DMS53 (cell line): Measurements from ENCODE around the gene TMOD2.

Experiments used
- DNase-seq: peaks from one replicate; lab custom pipeline; 2025; lab: John Stamatoyannopoulos, UW

TMOD2 gene

DNA sequence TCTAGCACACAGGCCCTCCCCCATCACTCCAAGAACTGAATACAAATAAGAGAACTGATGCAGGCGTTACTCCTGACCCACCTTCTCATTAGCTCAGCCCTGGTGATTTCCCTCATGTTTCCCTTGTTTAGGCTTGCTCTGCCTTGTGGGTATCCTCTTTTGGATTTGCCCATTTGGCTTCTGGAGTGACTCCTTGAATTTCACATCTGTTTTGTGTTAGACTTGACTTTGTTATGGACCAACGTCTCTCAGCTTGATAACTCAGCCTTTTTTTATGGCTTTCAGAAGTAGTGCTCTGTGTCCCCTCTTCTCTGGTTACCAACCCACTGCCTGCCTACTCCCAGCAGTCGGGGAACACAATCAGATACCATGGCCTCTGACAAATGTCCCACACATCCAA is 66.8 kb downstream of the TMOD2 start:
- no peak for DNase-seq

GRCh38 chr15:51825698-51826097 is 74.3 kb downstream of the TMOD2 start:
- no peak for DNase-seq

DNA sequence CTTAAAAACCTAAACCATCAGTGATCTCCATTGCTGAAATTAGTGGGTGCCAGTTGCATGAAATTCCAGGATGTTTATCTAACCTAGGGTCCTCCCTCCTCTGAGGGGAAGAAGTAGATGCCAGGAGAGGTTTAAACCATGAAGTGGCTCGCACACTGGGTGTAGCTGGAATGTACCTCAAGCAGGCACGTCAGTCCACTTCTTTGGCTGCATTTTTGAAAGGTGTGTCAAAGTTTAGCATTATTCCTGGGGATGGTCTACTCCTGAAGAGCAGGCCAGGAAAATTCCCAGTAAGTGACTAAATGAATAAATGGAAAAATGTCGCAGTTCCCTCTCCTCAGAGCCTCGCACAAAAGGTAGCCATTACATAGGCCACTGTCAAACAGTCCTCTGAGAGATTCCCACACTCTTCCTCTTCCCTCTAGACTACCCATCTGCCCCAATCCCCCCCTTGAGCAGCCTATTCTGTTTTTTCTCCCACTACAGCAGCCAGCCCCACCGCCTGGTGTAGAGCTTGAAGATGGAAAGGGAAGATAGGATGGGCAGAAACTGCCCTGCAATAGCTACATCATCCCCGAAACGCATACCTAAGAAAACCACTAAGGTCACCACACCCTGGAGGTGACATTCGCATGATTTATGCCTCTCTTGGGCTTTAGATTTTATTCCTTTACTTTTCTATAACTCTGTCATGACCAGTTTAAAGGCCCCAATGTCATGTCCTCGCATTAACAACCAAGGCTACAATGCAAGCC is 77.4 kb downstream of the TMOD2 start:
- no peak for DNase-seq

DNA sequence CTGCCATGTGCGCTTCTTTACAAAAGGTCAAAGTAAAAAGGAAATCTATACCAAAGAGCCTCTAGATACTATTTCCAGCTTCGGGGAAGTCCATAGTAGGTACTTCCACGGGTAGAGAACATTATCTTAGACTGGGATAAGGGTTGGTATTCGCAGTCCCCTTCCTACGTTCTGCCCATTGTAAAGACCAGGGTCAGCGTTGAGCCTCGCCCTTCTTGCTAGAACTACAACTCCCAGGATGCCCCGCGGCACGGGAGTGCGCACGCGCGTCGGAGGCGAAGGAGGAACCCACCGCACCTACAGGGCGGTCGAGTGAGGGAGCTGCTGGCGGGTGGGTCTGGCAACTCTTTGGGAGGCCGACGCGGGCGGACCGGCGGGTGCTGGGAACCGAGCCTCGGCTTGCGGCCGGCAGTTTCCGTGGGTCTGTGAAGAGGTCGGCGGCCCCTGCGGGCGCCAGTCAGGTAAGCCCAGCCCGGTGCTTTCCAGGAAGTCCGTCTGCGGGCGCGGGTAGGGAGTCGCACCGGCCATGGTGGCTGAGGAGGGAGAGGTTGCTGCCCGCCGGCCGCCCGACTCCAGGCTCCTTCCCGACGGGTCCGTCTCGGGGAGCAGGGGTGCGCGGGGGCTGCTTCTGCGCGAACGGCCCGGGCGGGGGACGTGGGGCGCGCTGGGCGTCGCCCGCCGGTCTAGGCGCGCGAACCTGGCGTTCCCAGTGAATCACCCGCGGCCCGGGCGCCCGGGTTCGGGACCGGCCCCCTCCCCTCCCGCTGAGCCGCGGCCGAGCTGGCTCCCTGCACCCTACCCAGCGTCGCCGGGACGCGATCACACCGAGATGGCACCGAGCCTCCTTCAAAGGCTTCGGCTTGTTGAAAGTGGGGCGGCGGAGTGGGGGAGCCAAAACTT is 78.2 kb downstream of the TMOD2 start, which contains the start of gene TMOD3:
Gene TMOD3, plus strand, starts transcription at position 278 of the 900 bp plus-strand sequence. CDS start 33,232 bp downstream, outside the sequence.
- peak; percentile 89 for DNase-seq

DNA sequence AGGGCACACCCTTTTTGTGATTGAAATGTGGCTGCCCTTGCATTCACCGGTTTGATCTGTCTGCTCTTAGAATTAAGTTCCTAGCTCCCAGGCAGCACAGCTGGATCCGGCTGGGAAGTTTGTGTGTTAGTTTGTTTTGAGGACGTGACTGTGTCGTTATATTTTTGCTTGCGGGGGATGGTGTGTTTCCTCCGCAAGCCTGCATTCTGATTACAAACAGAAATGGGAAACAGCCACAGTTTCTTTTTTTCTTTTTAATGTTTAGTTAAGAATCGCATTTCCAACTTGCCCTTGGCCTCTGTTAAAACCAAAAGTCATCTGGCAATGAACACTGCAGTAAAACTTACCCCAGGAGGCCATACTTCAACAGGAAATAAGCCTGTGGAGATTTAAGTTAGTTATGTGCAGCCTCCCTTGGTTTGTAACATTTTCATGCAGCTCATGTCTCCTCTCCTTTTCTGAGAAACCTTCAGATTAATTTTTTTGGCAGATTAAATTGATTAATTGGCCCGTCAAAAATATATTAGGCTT is 78.9 kb downstream of the TMOD2 start:
- peak; percentile 24 for DNase-seq

- DNase-seq, result no peak
Observed at GRCh38 chr15:51833772-51834171, 82.4 kb downstream of the TMOD2 start.

DNA sequence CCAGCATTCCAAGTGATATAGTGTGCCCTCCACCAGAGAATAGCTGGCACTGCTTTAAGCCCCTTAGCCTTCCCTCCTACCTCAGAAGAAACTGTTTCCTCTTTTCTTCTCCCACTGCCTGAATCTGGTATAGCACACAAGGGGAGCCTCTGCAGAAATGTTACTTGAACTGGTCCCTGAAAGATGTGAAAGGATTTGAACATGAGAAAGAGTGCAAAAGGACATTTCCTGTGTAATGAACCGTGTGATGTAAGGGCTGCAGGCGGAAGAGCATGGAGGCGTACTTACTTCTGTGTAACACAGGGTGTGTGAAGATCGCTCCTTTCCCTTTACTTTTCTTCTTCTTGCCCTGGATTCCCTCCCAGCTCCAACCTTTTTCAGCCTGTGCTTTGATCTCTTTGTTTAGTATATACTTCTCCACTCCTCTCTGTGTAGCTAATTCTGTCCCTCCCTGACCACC is 86.4 kb downstream of the TMOD2 start:
- DNase-seq, result no peak

DNA sequence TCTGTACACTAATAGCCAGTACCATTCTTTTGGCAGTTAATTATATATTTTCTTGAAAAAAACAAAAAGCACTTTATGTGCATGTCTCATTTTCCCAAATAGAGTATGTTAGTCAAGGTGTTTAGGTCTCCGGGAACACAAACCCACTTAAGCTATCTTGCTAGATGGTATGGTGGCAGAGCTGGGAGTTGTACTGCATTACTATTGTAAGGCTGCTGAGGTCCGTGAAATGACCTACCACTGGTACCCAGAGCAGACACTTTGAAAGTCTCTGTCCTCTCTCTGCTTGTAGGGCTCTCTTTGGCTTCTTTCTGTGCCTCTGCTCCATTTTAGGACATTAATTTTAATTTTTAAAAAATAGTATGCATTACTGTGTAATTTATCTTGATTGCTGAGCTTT is 86.9 kb downstream of the TMOD2 start:
- no peak for DNase-seq

DNA sequence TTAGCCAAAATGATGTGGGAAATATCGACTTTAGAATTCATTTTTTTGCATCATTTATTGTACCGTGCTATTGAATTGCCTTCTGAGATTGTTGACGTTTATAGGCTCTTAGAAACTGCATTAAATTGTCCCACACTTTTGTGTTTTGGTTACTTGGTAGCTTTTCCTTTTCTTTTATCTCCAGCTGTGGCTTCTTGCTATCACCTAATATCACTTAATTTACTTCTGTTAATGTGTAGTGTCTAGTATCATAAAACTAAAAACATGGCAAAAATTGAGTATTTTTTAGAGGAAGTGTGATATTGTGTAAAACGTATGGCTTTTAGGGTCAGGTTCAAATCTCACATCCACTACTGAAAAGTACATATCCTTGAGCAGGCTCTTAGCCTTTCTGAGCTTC is 89.3 kb downstream of the TMOD2 start:
- no peak for DNase-seq

DNA sequence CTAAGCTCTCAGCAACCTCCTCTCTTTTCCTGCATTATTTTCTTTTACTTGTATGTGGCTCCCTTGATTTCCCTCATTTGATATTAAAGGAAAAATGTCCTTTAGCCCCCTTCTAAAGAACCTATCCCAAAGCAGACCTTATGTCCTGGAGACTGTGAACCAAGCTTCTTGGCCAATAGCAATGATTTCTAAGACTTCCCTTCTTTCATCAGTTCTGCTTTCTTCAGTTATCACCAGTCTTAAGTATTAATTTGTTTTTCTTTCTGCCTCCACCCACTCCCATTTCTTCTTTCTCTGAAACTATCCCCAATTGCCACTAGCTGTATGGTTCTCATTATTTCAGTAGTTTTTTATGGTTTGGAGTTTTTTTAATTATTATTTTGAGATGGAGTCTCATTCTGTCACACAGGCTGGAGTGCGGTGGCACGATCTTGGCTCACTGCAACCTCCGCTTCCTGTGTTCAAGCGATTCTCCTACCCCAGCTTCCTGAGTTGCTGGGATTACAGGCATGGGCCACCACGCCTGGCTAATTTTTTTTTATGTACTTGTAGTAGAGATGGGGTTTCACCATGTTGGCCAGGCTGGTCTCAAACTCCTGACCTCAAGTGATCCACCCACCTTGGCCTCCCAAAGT is 90.1 kb downstream of the TMOD2 start:
- DNase-seq, result no peak

- DNase-seq, result no peak
Observed at GRCh38 chr15:51842265-51842664, 90.9 kb downstream of the TMOD2 start.

- DNase-seq, result no peak
Observed at GRCh38 chr15:51842852-51843737, 91.7 kb downstream of the TMOD2 start.

- DNase-seq, result peak; percentile 7
Observed at GRCh38 chr15:51844747-51845426, 93.5 kb downstream of the TMOD2 start.

- no peak for DNase-seq
Observed at GRCh38 chr15:51846066-51846462, 94.7 kb downstream of the TMOD2 start.

GRCh38 chr15:51846463-51847230 is 95.2 kb downstream of the TMOD2 start:
- peak; percentile 1 for DNase-seq

DNA sequence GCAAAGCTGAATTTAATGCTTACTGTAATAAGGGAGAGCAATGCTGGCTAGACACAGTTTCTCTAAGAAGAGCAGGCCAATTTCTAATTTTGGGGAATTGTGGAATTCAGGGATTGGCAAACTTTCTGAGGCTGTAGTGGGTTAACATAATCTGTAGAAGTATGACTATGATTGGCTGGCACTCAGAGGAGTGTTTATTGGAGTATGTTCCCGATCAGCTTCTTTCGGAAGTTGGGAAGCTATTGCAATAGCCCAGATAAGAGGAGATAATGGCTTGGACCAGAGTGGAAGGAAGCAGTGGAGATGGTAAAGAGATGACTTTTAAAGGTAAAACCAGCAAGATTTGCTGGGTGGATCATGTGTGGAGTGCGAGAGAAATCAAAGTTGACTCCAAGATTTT is 97.4 kb downstream of the TMOD2 start:
- no peak for DNase-seq

GRCh38 chr15:51849860-51850259 is 98.5 kb downstream of the TMOD2 start:
- DNase-seq, result no peak

GRCh38 chr15:51853998-51854397 is 102.6 kb downstream of the TMOD2 start:
- no peak for DNase-seq

- no peak for DNase-seq
Observed at GRCh38 chr15:51855612-51856011, 104.2 kb downstream of the TMOD2 start.
